ENCODE data around the gene CMBL. TPM values are rescaled to one million over a fixed set of nuclear protein-coding genes. Genes with fewer than 3 reads are reported as not detected.
"Not testable (repeated sequence)": the region's sequence is repeated elsewhere in the genome, so short reads cannot be mapped to it uniquely, and the experiment has no call there.

CMBL gene
- total RNA-seq, 4 donors from 2014 or later, result 10.3 to 32.0 (median 23.4) TPM

DNA sequence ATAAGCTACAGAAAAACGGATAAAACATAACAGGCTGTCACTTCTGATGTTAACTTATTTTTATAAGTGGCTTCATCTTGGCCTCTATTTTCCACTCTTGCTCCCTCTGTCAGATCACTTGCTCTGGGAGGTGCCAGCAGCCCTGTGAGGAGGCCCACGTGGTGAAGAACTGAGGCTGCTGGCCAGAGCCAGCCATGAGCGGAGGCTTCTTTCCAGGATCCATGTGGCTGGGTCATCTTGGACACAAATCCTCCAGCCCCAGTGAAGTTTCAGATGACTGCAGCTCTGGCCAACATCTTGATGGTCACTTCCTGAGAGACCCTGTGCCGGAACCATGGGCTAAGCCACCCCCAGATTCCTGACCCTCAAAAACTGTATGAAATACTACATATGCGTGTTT lies 7.5 kb upstream of the CMBL start:
- peaks cover 0 to 4% of the 10 kb centered on the region in 2 donors for H3K4me1 ChIP-seq
- 77 to 87% methylated on average over 5 of the region's 5 CpGs for WGBS, 2 donors
- H3K27ac ChIP-seq, result no peak overlapping the region
- no peak overlapping the region for H3K4me3 ChIP-seq (replicated peaks in 1 of 3)
- DNase-seq, result no peak
- no peaks in the 10 kb centered on the region for H3K36me3 ChIP-seq
- H3K9me3 ChIP-seq, result no peaks in the 10 kb centered on the region
- TF ChIP-seq POLR2A (IDR thresholded peaks at IDR 0.05), result no peak
- TF ChIP-seq, protein P1, sequence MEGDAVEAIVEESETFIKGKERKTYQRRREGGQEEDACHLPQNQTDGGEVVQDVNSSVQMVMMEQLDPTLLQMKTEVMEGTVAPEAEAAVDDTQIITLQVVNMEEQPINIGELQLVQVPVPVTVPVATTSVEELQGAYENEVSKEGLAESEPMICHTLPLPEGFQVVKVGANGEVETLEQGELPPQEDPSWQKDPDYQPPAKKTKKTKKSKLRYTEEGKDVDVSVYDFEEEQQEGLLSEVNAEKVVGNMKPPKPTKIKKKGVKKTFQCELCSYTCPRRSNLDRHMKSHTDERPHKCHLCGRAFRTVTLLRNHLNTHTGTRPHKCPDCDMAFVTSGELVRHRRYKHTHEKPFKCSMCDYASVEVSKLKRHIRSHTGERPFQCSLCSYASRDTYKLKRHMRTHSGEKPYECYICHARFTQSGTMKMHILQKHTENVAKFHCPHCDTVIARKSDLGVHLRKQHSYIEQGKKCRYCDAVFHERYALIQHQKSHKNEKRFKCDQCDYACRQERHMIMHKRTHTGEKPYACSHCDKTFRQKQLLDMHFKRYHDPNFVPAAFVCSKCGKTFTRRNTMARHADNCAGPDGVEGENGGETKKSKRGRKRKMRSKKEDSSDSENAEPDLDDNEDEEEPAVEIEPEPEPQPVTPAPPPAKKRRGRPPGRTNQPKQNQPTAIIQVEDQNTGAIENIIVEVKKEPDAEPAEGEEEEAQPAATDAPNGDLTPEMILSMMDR (IDR thresholded peaks at IDR 0.05), result no peak
- intact Hi-C loops (cut with DNase I), result no loop called here
- no peaks in the 10 kb centered on the region for H3K27me3 ChIP-seq

DNA sequence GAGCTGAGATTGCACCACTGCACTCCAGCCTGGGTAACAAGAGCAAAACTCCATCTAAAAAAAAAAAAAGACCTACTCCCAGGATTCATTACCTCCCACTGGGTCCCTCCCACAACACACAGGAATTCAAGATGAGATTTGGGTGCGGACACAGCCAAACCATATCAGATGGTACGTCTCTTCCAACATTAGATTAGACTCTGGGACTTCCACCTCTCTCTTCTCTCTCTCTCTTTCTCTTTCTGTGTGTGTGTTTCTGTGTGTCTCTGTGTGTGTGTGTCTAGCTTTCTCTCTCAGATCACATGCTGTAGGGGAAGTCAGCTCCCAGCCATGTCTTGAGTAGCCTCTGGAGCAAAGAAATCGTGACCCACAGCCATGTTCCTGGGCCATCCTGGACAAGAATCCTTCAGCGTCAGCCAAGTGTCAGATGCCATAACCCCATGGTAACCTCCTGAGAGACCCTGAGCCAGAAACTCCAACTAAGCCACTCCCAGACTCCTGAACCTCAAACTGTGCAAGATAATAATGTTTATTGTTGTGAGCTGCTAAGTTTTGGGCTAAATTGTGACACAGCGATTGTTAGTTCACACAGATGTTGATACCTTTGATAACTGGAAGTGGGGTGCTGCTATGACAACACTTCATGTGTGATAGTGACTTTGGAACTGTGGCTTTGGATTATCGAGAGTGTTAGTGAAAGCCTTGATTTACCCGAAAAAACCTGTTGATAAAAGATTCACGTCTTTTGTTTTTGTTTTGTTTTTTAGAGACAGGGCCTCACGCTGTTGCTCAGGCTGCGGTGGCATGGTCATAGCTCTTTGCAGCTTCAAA lies 4.1 kb upstream of the CMBL start:
- peaks cover 4 to 8% of the 10 kb centered on the region in 2 donors for H3K4me1 ChIP-seq
- TF ChIP-seq, protein P1 (IDR thresholded peaks at IDR 0.05), result no peak
- TF ChIP-seq POLR2A (IDR thresholded peaks at IDR 0.05), result no peak
- 85 to 86% methylated on average over 10 of the region's 10 CpGs for WGBS, 2 donors
- DNase-seq, result no peak
- no peaks in the 10 kb centered on the region for H3K9me3 ChIP-seq
- intact Hi-C loops (cut with DNase I), result no loop called here
- H3K4me3 ChIP-seq (replicated peaks in 1 of 3), result no peak overlapping the region
- H3K36me3 ChIP-seq, result no peaks in the 10 kb centered on the region
- no peak overlapping the region for H3K27ac ChIP-seq
- no peaks in the 10 kb centered on the region for H3K27me3 ChIP-seq

- H3K27me3 ChIP-seq; H3K9me3 ChIP-seq; intact Hi-C loops (cut with DNase I); DNase-seq; H3K4me3 ChIP-seq (replicated peaks in 1 of 3); H3K36me3 ChIP-seq: not testable (repeated sequence)
- 79 to 89% methylated on average over 8 of the region's 8 CpGs for WGBS, 2 donors
- peak overlapping the region in 1 of 3 donors; percentile 56 for H3K27ac ChIP-seq
- H3K4me1 ChIP-seq, result peaks cover 12 to 16% of the 10 kb centered on the region in 2 donors
These were observed 3.3 kb upstream of the CMBL start for GRCh38 chr5:10310835-10311570.

DNA sequence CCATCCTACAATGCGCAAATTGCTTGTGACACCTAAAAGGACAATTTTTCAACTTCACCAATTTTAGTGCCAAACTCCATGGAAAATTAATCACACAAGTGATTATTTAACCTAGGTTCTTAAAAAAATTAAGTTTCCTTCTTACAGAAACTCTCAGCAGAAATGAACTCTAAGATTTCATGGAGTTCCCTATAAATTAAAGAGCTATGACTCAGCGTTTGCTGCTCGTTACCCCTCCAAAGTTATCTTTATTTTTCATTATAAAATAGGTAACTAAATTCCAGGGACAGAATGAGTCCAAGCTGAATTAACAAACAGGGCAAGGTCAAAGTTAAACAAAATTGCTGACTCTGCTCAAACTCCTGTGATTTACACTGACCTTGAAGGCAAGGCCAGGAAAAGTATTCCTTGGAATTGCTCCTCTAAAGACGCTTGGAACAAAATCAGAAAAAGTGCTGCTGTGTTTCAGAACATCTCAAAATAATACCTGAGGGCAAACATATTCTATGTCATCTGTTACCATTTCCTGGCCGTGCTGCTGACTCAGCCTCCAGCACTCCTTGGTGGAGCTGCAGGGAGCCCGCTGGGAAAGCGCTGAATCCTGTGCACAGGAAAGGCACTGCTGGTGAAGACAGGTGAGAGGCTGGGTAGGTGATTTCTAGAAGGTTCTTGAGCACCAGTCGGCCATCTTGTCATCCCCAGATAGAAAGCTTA lies 2.5 kb upstream of the CMBL start:
- WGBS, 2 donors, result 87 to 91% methylated on average over 8 of the region's 8 CpGs
- Histone ChIP-seq H3K36me3 (no peaks in the 10 kb centered on the region), H3K27ac (peak overlapping the region in 1 of 3 donors; percentile 56), H3K4me1 (peaks cover 13 to 22% of the 10 kb centered on the region in 2 donors), H3K9me3 (no peaks in the 10 kb centered on the region), H3K4me3 (replicated peaks in 1 of 3) (no peak overlapping the region), H3K27me3 (no peaks in the 10 kb centered on the region)
- DNase-seq, result peak in 1 of 2 donors; percentile 45
- TF ChIP-seq POLR2A (IDR thresholded peaks at IDR 0.05), result no peak
- TF ChIP-seq, protein P1 (IDR thresholded peaks at IDR 0.05), result no peak
- intact Hi-C loops (cut with DNase I), result no loop called here

- intact Hi-C loops (cut with DNase I), result no loop called here
- H3K4me1 ChIP-seq, result peaks cover 13 to 22% of the 10 kb centered on the region in 2 donors
- no peak overlapping the region for H3K4me3 ChIP-seq (replicated peaks in 1 of 3)
- no peaks in the 10 kb centered on the region for H3K27me3 ChIP-seq
- no peak for DNase-seq
- TF ChIP-seq, protein P1 (IDR thresholded peaks at IDR 0.05), result no peak
- no peak for TF ChIP-seq POLR2A (IDR thresholded peaks at IDR 0.05)
- no peak overlapping the region for H3K27ac ChIP-seq
- no peaks in the 10 kb centered on the region for H3K9me3 ChIP-seq
- no peaks in the 10 kb centered on the region for H3K36me3 ChIP-seq
- 84 to 86% methylated on average over 6 of the region's 6 CpGs for WGBS, 2 donors
These were observed 1.1 kb upstream of the CMBL start for GRCh38 chr5:10308844-10309243.

Data from thyroid gland (tissue), 4 donors.